Activated CD8-positive, alpha-beta memory T cell treated with anti-CD3 and anti-CD28 coated beads, Interleukin-2, amount 50 U/mL, for 24 hours (primary cell): ENCODE measurements around the gene RASA4B.
"Not testable (repeated sequence)": the region's sequence is repeated elsewhere in the genome, so short reads cannot be mapped to it uniquely, and the experiment has no call there.

Experiments
- DNase-seq: peaks from one replicate; pipeline ENCODE4 v3.0.0-alpha.2; 2020; ENCODE audit errors: extremely low read depth

The RASA4B gene

DNA sequence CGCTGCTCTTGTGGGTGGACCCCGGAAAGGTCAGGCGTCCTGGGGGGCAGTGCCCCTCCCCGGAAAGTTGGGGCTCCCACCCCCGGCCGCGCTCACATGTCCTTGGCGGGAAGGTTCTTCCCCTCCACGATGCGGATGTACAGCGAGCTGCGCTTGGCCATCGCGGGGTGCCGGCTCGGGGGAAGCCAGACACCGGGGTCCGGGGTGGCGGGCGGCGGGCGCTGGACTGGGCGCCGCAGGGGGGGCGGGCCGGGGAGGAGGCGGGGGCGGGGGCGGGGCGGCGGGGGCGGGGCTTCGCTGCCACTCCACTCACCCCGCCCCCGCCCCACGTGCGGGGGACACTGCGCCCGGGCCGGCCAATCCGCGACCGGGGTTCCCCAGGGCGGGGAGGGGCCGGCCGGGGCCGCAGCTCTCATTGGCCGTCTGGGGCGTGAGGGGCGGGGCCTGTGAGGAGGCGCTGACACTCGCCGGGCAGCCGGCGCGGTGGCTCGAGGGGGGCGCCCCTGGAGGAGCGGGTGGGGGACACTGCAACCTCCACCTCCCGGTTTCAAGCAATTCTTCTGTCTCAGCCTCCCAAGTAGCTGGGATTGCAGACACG, at the start of gene RASA4B:
RASA4B (minus strand) TSS at position 228 of the 598 bp plus-strand sequence; CDS start at position 161, 67 bp downstream.
- not testable (repeated sequence) for DNase-seq

DNA sequence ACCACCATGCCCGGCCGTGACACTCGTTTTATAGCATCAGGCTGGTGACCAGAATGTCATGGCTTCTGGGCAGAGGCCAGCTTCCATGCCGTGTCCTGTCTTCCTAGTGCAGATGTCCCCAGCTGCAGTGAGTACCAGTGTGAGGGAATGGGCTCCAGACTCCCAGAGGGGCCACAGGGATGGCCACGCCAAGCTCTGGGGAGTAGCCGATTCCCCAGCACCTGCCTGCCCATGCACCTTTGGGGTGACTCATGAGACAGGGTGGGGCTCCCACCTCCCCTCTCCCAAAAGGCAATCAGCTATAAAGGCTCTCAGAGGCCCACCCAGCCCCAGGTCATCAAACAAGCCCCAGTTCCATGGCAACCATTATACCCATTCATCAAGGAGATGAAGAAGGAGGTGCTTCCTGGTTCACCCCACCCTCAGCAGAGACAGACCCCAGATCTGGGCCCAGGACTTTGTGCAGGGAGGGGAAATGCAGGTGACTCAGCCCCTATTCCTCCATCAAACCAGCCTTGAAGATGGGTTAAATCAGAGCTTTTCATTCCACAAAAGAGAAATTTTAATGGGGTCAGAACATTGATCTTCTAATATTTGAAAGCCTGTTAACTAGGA, 33.3 kb upstream of the RASA4B start, which contains the start of gene SPDYE2:
SPDYE2 (plus strand) TSS at position 419 of the 615 bp plus-strand sequence. CDS start 2,030 bp downstream, outside the sequence.
- not testable (repeated sequence) for DNase-seq

- DNase-seq = not testable (repeated sequence)
Observed at GRCh38 chr7:102546353-102546752, 28.8 kb upstream of the RASA4B start.

DNA sequence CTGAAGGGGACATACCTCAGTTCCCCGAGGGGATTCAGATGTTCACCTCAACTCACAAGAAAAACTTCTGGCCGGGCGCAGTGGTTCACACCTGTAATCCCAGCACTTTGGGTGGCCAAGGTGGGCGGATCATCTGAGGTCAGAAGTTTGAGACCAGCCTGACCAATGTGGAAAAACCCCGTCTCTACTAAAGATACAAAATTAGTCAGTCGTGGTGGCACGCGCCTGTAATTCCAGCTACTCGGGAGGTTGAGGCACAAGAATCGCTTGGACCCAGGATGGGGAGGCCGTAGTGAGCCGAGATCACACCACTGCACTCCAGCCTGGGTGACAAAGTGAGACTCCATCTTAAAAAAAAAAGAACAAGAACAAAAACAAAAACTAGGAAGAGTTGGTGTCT, 27.7 kb upstream of the RASA4B start:
- not testable (repeated sequence) for DNase-seq

DNA sequence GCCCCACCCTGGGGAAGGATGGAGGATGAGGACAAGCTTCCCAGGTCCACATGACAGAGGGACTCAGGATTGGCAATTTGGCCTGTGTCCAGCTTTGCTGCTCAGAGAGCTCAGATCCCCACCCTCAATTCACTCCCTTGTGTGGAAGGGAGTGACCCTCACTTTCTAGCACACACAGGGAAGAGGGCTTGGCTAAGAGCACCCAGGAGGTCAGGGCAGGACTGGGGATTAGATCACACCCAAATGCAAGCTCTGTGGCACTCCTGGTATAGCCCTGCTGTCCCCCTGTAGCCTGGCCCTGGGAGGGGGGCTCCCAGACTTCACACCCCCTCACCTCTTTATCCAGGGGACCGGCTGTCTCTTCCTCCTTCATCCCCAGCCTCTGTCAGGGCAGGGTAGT, 26.8 kb upstream of the RASA4B start:
- DNase-seq = not testable (repeated sequence)

- not testable (repeated sequence) for DNase-seq
Observed at GRCh38 chr7:102543596-102543995, 26.0 kb upstream of the RASA4B start, which contains the start of gene UPK3BL2. Gene UPK3BL2 (minus strand): TSS chr7:102543696. CDS start chr7:102543636, 60 bp downstream.

DNA sequence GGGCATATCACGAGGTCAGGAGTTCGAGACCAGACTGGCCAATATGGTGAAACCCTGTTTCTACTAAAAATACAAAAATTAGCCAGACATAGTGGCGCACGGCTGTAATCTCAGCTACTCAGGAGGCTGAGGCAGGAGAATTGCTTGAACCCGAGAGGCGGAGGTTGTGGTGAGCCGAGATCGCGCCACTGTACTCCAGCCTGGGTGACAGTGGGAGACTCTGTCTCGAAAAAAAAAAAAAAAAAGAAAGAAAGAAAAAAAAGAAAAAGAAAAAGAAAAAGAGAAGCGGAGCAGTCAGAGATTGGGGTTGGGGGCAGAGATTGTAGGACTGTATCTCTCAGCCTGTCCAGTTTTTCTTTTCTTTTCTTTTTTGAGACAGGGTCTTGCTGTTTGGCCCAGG, 25.2 kb upstream of the RASA4B start:
- DNase-seq = not testable (repeated sequence)

- DNase-seq = not testable (repeated sequence)
Observed at GRCh38 chr7:102542083-102542482, 24.5 kb upstream of the RASA4B start.

- DNase-seq = not testable (repeated sequence)
Observed at GRCh38 chr7:102540604-102541003, 23.0 kb upstream of the RASA4B start.

GRCh38 chr7:102535062-102535615, 17.6 kb upstream of the RASA4B start:
- DNase-seq = not testable (repeated sequence)

GRCh38 chr7:102532127-102532526, 14.6 kb upstream of the RASA4B start:
- DNase-seq = not testable (repeated sequence)

GRCh38 chr7:102531583-102531982, 14.0 kb upstream of the RASA4B start:
- DNase-seq = not testable (repeated sequence)

- DNase-seq = not testable (repeated sequence)
Observed at GRCh38 chr7:102527822-102528793, 10.5 kb upstream of the RASA4B start.

DNA sequence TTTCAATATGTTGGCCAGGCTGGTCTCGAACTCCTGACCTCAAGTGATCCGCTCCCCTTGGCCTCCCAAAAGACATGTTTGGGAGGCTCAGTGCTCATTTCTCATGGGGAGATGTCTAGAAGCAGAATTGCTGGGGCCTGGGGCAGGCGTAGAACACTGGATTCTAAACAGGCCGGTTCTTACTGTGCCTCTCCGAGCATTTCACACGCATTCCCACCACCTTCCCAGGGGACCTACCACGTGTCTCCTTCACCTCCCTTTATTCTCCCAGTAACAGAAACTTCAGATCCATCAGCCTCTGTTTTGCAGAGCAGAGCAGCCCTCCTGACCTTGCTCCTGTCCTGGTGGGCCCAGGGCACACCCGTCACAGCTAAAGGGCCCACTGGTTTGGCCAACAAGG, 9.6 kb upstream of the RASA4B start:
- not testable (repeated sequence) for DNase-seq

- DNase-seq = not testable (repeated sequence)
Observed at GRCh38 chr7:102524803-102525202, 7.2 kb upstream of the RASA4B start.

DNA sequence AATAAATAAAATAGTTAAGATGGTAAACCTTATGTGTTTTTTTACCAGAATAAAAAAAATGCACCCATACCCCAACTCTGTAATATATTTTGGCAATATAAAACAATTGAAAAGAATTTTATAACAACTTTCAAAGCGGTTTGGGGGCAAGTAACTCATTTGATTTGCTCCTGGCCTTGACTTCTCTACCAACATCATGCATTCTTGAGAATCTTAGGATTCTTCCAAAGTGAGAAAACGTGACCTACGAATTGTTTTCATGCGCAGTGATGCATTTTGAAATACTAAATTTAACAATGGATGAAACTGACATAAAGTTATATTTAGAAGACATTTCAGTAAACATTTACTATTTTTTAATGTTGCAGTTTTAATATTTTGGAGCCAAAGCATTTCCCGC, 3.2 kb upstream of the RASA4B start:
- not testable (repeated sequence) for DNase-seq

- DNase-seq = not testable (repeated sequence)
Observed at GRCh38 chr7:102516951-102517350, 626 bp downstream of the RASA4B start.

DNA sequence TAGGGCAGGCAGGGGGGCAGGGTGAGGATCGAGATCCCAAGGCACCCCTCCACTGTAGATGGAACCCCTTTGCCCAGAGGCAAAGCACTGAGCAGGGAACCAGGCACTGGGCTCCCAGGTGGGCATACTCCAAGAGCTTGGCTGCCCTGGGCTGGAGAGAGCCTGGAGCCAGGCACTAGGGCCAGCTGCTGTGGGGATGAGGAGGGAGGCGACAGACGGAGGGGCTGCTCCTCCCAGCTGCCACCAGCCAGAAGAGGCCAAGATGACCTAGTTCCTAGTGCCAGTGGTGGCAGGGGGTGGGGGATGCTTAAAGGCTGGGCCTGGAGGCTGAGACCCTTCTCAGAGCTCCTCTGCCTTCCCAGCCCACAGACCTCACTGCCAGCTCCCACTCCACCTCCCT, 1.7 kb downstream of the RASA4B start:
- not testable (repeated sequence) for DNase-seq

DNA sequence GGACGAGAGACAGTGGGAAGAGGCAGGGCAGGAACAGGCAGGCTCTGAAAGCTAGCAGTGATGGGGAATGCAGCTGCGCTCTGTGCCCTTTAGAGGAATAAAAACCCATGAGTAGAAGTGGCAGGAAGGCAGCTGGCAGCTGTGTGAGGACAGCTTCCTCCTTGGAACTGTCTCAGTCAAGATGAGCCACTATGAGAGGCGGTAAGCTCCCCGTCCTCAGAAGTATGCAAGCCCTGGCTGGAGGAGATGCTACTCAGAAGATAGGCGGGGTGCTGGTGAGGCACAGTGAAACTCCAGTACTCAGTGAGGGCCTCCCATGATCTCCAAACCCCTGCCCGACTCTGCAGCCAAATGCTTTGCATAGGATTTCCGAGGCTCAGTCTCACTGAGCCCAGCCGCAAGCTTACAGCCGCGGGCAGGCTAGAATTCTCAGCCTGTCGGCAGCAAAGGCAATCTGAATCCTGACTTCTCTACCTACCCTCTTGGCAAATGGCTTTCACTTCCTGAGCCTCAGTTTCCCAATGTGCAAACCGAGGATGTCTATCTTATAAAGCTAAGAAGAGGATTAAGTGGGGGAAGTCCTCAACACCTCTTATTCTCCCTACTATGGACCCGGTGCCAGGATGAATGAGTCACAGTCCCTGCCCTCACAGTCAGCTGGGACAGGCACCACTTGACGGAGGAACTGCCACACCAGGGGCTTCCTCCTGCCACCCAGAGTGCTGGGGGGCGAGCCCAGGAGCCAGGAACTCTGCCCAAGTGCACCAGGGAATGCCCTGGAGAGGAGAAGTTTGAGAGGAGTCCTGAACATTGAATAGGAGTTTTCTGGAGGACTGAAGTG, 2.5 kb downstream of the RASA4B start:
- DNase-seq = not testable (repeated sequence)

DNA sequence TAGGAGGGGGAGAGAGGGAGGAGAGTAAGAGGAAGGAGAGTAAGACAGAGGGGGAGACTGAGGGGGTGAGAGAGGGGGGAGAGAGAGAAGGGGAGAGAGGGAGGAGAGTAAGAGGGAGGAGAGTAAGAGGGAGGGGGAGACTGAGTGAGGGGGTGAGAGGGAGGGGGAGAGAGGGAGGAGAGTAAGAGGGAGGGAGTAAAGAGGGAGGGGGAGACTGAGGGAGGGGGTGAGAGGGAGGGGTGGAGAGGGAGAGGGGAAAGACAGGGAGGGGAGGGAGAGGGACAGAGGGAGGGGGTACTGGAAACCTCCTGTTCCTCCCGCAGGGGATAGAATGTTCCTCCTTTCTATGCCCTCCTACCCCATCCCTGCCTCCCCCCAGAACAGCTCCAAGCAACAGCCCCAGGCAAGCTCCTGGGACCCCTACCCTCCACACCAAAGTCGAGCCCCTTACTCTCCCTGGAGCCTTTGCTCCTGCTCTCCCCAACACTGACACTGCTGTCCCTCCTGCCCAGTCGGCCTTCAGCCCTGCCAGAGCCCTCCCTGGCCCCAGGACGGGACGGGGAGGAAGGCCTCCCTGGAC, 4.8 kb downstream of the RASA4B start:
- not testable (repeated sequence) for DNase-seq
